Left kidney (tissue), 1 donor: Measurements from ENCODE around the gene DUT. TPM values are rescaled to one million over a fixed set of nuclear protein-coding genes. Genes with fewer than 3 reads are reported as not detected.

Experiments
- polyA plus RNA-seq: library from polyadenylated mRNA; unstranded; fragments of 120-200 nt; gene quantifications from one replicate; pipeline ENCODE4 v1.2.1, GENCODE V29; 2013; ENCODE audit not compliant: insufficient read length

The DUT gene
- polyA plus RNA-seq, 1 donor, result 166 TPM

Other genes starting within 250 kb of the DUT start
- gene SLC24A5, start 210.4 kb upstream of the DUT start, polyA plus RNA-seq, result 2.0 TPM
- gene MYEF2, start 153.1 kb upstream of the DUT start, polyA plus RNA-seq, result 159 TPM
- gene CTXN2, start 139.8 kb upstream of the DUT start, polyA plus RNA-seq, result 0.12 TPM
- 433 TPM for gene SLC12A1, start 125.1 kb upstream of the DUT start, polyA plus RNA-seq